Activated T-helper 17 cell treated with anti-CD3 and anti-CD28 coated beads, Interleukin-2, amount 50 U/mL, for 72 hours (primary cell): ENCODE measurements around the gene PRKAR2B. TPM values are rescaled to one million over a fixed set of nuclear protein-coding genes. Genes with fewer than 3 reads are reported as not detected.

Source experiments
- ATAC-seq: fragments of 150-1000 bp; cut with Tn5 transposase; replicated peaks from 2 replicates; pipeline ENCODE4 v1.10.0; 2021; ENCODE audit warnings: mild to moderate bottlenecking, moderate library complexity
- H3K27ac Mint-ChIP-seq: one replicate; pipeline ENCODE4 v1.8.0; 2022; ENCODE audit warnings: mixed read lengths
- H3K27me3 Mint-ChIP-seq: one replicate; pipeline ENCODE4 v1.8.0; 2022; ENCODE audit warnings: mixed read lengths
- H3K36me3 Mint-ChIP-seq: one replicate; pipeline ENCODE4 v1.8.0; 2022; ENCODE audit warnings: low read depth, mild to moderate bottlenecking, mixed read lengths
- H3K4me1 Mint-ChIP-seq: one replicate; pipeline ENCODE4 v1.8.0; 2022; ENCODE audit warnings: mixed read lengths
- H3K4me3 Mint-ChIP-seq: one replicate; pipeline ENCODE4 v1.8.0; 2022; ENCODE audit warnings: mild to moderate bottlenecking, mixed read lengths
- H3K9me3 Mint-ChIP-seq: one replicate; pipeline ENCODE4 v1.8.0; 2022; ENCODE audit warnings: mixed read lengths
- total RNA-seq, 2 donors: library from RNA; stranded (reverse); gene quantifications; one replicate each; pipeline ENCODE4 v1.2.3, GENCODE V29; 2022

Gene PRKAR2B
- 1 to 10 TPM in 1 of 2 donors, under 1 TPM in 1; 0.95 to 3.4 TPM for total RNA-seq

GRCh38 chr7:107044347-107045194, at the start of gene PRKAR2B:
Gene PRKAR2B, plus strand, starts transcription at chr7:107044705. Its CDS starts 203 bp downstream, at chr7:107044908.
- Mint-ChIP-seq H3K27me3 (peaks cover 38% of the 10 kb centered on the region), H3K36me3 (no peaks in the 10 kb centered on the region), H3K9me3 (no peaks in the 10 kb centered on the region), H3K4me1 (peaks cover 6% of the 10 kb centered on the region), H3K27ac (no peak within 1 kb of the TSS), H3K4me3 (peak within 1 kb of the TSS; percentile 77)
- peak; percentile 83 for ATAC-seq

- H3K4me1 Mint-ChIP-seq = no peaks in the 10 kb centered on the region
- H3K4me3 Mint-ChIP-seq = no peak overlapping the region
- no peak for ATAC-seq
- H3K36me3 Mint-ChIP-seq = no peaks in the 10 kb centered on the region
- H3K27me3 Mint-ChIP-seq = peaks cover 22% of the 10 kb centered on the region
- no peaks in the 10 kb centered on the region for H3K9me3 Mint-ChIP-seq
- no peak overlapping the region for H3K27ac Mint-ChIP-seq
Measured at GRCh38 chr7:106994833-106995232, 49.7 kb upstream of the PRKAR2B start.

GRCh38 chr7:106997487-106998271, 46.8 kb upstream of the PRKAR2B start:
- no peak overlapping the region for H3K27ac Mint-ChIP-seq
- no peaks in the 10 kb centered on the region for H3K36me3 Mint-ChIP-seq
- no peak overlapping the region for H3K4me3 Mint-ChIP-seq
- no peak for ATAC-seq
- peaks cover 26% of the 10 kb centered on the region for H3K27me3 Mint-ChIP-seq
- no peaks in the 10 kb centered on the region for H3K9me3 Mint-ChIP-seq
- H3K4me1 Mint-ChIP-seq = no peaks in the 10 kb centered on the region

- Mint-ChIP-seq H3K4me3 (no peak overlapping the region), H3K27me3 (peaks cover 22% of the 10 kb centered on the region), H3K27ac (no peak overlapping the region), H3K36me3 (no peaks in the 10 kb centered on the region), H3K9me3 (no peaks in the 10 kb centered on the region), H3K4me1 (no peaks in the 10 kb centered on the region)
- no peak for ATAC-seq
Measured at GRCh38 chr7:106999023-106999422, 45.5 kb upstream of the PRKAR2B start.

GRCh38 chr7:107001490-107001889, 43.0 kb upstream of the PRKAR2B start:
- Mint-ChIP-seq H3K36me3 (no peaks in the 10 kb centered on the region), H3K27me3 (peaks cover 12% of the 10 kb centered on the region), H3K4me1 (no peaks in the 10 kb centered on the region), H3K27ac (no peak overlapping the region), H3K4me3 (no peak overlapping the region), H3K9me3 (no peaks in the 10 kb centered on the region)
- no peak for ATAC-seq

GRCh38 chr7:107002126-107002525, 42.4 kb upstream of the PRKAR2B start:
- no peak overlapping the region for H3K4me3 Mint-ChIP-seq
- H3K27ac Mint-ChIP-seq = no peak overlapping the region
- no peaks in the 10 kb centered on the region for H3K4me1 Mint-ChIP-seq
- no peaks in the 10 kb centered on the region for H3K9me3 Mint-ChIP-seq
- no peak for ATAC-seq
- H3K27me3 Mint-ChIP-seq = peaks cover 12% of the 10 kb centered on the region
- no peaks in the 10 kb centered on the region for H3K36me3 Mint-ChIP-seq

- H3K27ac Mint-ChIP-seq = no peak overlapping the region
- H3K36me3 Mint-ChIP-seq = no peaks in the 10 kb centered on the region
- no peaks in the 10 kb centered on the region for H3K9me3 Mint-ChIP-seq
- peaks cover 8% of the 10 kb centered on the region for H3K27me3 Mint-ChIP-seq
- no peak overlapping the region for H3K4me3 Mint-ChIP-seq
- no peaks in the 10 kb centered on the region for H3K4me1 Mint-ChIP-seq
- ATAC-seq = no peak
Measured at GRCh38 chr7:107002529-107002998, 41.9 kb upstream of the PRKAR2B start.

- no peaks in the 10 kb centered on the region for H3K9me3 Mint-ChIP-seq
- no peaks in the 10 kb centered on the region for H3K27me3 Mint-ChIP-seq
- H3K36me3 Mint-ChIP-seq = no peaks in the 10 kb centered on the region
- no peak overlapping the region for H3K4me3 Mint-ChIP-seq
- H3K27ac Mint-ChIP-seq = no peak overlapping the region
- no peak for ATAC-seq
- H3K4me1 Mint-ChIP-seq = no peaks in the 10 kb centered on the region
Measured at GRCh38 chr7:107007007-107007891, 37.3 kb upstream of the PRKAR2B start.

- H3K9me3 Mint-ChIP-seq = no peaks in the 10 kb centered on the region
- H3K4me3 Mint-ChIP-seq = no peak overlapping the region
- no peaks in the 10 kb centered on the region for H3K27me3 Mint-ChIP-seq
- no peak overlapping the region for H3K27ac Mint-ChIP-seq
- H3K36me3 Mint-ChIP-seq = no peaks in the 10 kb centered on the region
- ATAC-seq = no peak
- H3K4me1 Mint-ChIP-seq = no peaks in the 10 kb centered on the region
Measured at GRCh38 chr7:107007892-107008287, 36.6 kb upstream of the PRKAR2B start.

- H3K9me3 Mint-ChIP-seq = no peaks in the 10 kb centered on the region
- no peak for ATAC-seq
- H3K27me3 Mint-ChIP-seq = peaks cover 7% of the 10 kb centered on the region
- H3K36me3 Mint-ChIP-seq = no peaks in the 10 kb centered on the region
- H3K27ac Mint-ChIP-seq = no peak overlapping the region
- no peaks in the 10 kb centered on the region for H3K4me1 Mint-ChIP-seq
- no peak overlapping the region for H3K4me3 Mint-ChIP-seq
Measured at GRCh38 chr7:107009846-107010203, 34.7 kb upstream of the PRKAR2B start.

- Mint-ChIP-seq H3K27ac (no peak overlapping the region), H3K4me3 (no peak overlapping the region), H3K9me3 (no peaks in the 10 kb centered on the region), H3K36me3 (no peaks in the 10 kb centered on the region), H3K4me1 (no peaks in the 10 kb centered on the region), H3K27me3 (peaks cover 8% of the 10 kb centered on the region)
- no peak for ATAC-seq
Measured at GRCh38 chr7:107012691-107013090, 31.8 kb upstream of the PRKAR2B start.

- H3K36me3 Mint-ChIP-seq = no peaks in the 10 kb centered on the region
- H3K27me3 Mint-ChIP-seq = peaks cover 8% of the 10 kb centered on the region
- no peak overlapping the region for H3K4me3 Mint-ChIP-seq
- no peak overlapping the region for H3K27ac Mint-ChIP-seq
- no peak for ATAC-seq
- H3K4me1 Mint-ChIP-seq = no peaks in the 10 kb centered on the region
- no peaks in the 10 kb centered on the region for H3K9me3 Mint-ChIP-seq
Measured at GRCh38 chr7:107014387-107015023, 30.0 kb upstream of the PRKAR2B start.

GRCh38 chr7:107016312-107016711, 28.2 kb upstream of the PRKAR2B start:
- no peaks in the 10 kb centered on the region for H3K9me3 Mint-ChIP-seq
- no peak overlapping the region for H3K4me3 Mint-ChIP-seq
- no peaks in the 10 kb centered on the region for H3K4me1 Mint-ChIP-seq
- no peak for ATAC-seq
- H3K27ac Mint-ChIP-seq = no peak overlapping the region
- H3K36me3 Mint-ChIP-seq = no peaks in the 10 kb centered on the region
- peaks cover 17% of the 10 kb centered on the region for H3K27me3 Mint-ChIP-seq
